ENCODE results near the gene PSMB7.

Gene PSMB7

GRCh38 chr9:124355039-124355940 lies 60.0 kb downstream of the PSMB7 start:
- no peak for DNase-seq

- no peak for DNase-seq
Observed at GRCh38 chr9:124354346-124355038, 60.8 kb downstream of the PSMB7 start.

GRCh38 chr9:124353811-124354274 lies 61.4 kb downstream of the PSMB7 start:
- no peak for DNase-seq

GRCh38 chr9:124353166-124353768 lies 62.0 kb downstream of the PSMB7 start:
- no peak for DNase-seq

DNA sequence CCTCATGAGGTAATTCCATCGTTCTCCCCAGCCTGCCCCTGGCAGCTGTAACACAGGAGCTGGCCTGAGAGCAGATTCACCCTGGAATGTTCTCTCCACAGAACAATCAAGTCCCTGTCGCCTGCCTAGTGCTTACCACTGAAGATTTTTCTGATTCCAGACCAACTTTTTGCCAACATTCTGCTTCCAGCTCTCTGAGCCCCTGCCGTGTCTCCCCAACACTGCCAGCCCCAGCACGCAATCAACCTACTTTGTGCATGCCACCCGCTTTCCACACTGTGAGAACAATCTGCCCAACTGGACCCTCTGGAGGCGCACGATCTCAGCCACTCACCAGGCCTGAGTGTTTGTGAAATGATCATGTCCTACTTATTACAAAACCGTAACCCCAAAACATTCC lies 62.6 kb downstream of the PSMB7 start:
- no peak for DNase-seq

- DNase-seq = no peak
Observed at GRCh38 chr9:124351672-124352468, 63.4 kb downstream of the PSMB7 start.

GRCh38 chr9:124350494-124351263 lies 64.6 kb downstream of the PSMB7 start:
- DNase-seq = no peak

DNA sequence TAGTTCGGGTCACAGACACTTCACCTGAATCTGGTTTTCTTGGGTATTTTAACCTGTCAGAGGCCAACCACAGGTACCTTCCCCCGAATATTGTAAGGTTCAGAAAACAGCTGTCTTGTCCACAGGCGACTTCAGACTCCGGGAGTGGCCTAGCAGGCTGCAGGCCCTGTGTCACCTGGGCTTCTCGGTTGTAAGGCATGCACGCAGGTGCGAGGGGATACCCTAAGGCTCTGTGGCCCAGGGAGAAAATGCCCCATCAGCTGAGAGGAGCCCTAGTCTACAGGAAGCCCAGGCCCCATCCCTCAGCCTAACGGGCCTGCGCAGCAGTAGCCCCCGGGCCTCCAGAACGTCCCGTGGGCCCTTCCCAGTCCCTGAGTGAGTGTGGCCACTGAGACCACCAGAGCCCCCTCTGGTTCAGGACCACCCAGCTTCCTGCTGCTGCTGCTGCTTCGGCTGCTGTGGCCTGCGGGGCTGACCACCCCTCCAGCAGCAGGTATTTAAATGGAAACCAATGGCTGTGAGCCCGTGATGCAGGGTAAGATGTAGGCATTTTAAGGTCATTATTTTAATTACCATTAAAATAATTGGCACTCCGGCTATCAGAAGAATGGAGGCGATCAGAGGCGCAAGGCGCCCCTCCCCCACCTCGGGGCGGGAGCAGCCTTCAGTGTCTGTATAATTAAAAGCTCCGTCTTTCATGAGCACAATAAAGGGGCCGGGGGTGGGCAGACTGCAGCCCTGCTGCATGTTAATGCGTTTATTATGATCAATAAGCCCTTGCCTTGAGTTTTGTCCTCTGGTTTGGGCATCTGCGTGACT lies 65.4 kb downstream of the PSMB7 start:
- DNase-seq = no peak

DNA sequence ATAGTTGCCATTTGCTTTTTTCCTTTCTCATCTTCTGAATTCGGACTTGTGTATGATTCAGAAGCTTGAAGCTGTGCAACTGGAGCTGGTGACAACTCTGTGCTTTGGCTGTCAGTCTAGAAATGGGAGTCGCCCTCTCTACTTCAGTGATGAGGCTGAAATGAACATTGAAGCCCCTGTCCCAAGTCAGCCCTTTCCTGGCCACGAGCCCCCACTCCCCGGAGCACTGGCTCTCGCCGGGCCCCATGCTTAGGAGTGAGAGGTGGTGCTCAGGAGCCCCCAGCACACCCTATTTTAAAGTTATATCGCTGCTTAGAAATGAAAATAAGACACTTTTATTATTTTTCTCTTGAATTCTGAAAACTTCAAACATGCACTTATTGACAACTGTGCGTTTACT lies 66.0 kb downstream of the PSMB7 start:
- DNase-seq = no peak

GRCh38 chr9:124348831-124349230 lies 66.4 kb downstream of the PSMB7 start:
- DNase-seq = no peak

- no peak for DNase-seq
Observed at GRCh38 chr9:124348363-124348762, 66.9 kb downstream of the PSMB7 start.

GRCh38 chr9:124347968-124348358 lies 67.3 kb downstream of the PSMB7 start:
- no peak for DNase-seq

DNA sequence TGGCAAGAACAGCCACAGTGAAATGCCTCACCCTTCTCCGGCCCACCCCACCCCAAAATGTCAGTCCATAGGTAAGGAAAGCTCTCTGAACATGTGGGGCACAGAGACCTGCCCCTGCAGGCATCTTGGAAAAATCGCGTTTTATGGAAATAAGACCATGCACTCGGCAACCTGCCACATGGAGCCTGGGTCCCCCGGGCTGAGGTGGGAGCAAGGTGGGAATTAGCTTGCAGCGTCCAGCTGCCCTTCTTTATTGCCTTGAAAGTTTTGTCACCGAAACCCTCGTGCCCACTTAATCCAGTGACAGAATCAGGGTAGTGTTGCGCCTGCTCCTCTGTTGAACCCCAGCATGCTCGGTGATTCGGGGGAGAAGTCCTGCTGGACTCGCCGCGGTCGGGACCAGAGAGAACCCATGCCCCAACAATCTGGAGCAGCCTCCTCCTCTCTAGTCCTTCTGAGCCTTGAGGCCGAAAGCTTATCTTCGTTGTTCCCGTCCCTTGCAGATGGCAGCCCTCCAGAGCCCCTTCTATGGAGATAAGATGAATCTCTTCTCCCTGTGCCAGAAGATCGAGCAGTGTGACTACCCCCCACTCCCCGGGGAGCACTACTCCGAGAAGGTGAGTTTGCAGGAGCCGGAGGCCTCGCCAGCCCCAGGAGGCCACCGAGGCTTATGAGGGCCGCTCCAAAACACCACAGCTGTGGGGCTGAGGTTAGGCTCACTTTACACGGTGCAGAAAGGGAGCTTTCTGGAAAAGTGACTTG lies 67.9 kb downstream of the PSMB7 start:
- DNase-seq = no peak

DNA sequence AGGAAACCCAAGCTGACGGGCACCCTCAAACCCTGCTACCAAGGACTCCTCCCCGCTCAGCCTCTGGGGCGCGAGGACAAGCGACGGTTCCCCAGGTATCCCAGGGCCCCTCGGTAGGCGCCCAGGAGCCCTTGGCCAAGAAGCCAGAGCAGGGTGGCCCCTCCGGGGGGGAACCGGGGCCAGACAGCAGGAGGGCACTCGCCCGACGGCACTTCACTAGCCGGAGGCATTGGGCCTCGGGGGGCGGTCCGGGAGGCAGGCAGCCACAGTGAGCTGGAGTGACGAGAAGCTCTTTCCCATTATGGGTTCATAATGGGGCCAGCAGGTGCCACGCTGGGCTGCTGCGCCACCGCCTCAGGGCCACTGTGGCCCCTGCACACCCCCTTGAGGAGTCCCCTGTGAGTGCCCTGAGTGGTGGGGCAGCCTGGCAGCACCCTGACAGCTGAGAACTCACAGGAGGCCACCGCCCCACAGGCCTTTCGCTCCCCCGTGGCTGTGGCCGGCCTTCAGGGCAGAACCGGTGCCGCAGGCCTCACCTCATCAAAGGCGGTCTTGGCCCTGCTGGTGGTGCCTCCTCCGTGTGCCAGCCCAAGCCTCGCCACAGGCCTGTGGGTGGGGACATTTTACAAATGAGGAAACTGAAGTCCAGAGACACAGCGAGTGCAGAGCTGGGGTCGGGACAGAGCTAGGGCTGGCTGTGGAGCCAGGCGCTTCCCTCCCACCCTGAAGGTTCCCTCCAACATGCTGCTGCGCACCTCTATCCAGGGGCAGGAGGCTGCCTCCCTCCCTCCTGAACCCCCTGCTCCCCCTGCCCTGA lies 68.7 kb downstream of the PSMB7 start:
- DNase-seq = no peak

GRCh38 chr9:124345751-124346281 lies 69.4 kb downstream of the PSMB7 start:
- no peak for DNase-seq

GRCh38 chr9:124345063-124345462 lies 70.2 kb downstream of the PSMB7 start:
- no peak for DNase-seq

DNA sequence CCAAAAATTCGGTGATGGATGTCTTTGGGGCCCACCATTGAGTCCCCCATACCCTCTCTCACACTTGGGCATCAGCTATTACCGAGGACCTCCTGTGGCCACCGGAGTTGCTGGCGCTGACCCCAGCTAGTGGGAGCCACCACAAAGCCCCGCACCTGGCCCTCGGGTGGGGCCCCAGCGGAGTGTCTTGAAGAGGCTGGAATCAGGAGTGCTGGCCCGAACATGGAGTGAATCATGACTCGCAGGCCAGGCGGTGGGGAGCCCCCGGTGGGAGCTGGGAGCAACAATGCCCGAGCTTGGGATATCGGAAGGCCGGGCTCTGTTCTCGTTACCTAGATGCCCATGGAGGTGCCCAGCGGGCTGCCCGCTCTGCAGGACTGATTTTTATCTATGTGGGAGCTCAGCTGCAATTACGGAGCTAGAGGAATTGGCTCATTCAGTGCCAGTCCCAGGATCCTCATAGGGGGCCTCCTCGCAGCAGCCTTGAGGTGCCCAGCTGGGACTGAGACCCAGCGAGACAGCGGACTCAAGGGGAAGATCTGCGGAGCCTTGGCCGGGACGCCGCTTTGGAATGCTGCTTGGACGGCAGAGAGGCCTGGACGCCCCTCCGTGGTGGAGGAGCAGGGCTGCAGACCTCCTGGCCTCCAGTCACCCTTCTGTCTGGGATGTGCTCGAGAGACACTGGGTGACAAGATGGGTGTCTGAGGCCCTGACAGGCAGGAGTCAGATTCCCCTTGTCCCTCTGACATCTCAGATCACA lies 70.8 kb downstream of the PSMB7 start:
- no peak for DNase-seq

GRCh38 chr9:124343533-124344290 lies 71.5 kb downstream of the PSMB7 start:
- no peak for DNase-seq

All from NCI-H1048 (cell line).